Measurements from ENCODE around the gene PTBP2.

PTBP2 gene

GRCh38 chr1:96684744-96685143 is 36.8 kb upstream of the PTBP2 start:
- no peaks in the 10 kb centered on the region for H3K4me1 ChIP-seq (ENCODE audit: low read length)
- H3K27me3 ChIP-seq (ENCODE audit: low read depth, low read length) = no peaks in the 10 kb centered on the region
- no peaks in the 10 kb centered on the region for H3K79me2 ChIP-seq (ENCODE audit: low read length)
- no peak overlapping the region for H2AFZ ChIP-seq (ENCODE audit: low read depth, low read length)
- no peak overlapping the region for H3K9ac ChIP-seq (ENCODE audit: low read length)
- no peak overlapping the region for H3K4me3 ChIP-seq (ENCODE audit: low read length)
- no peaks in the 10 kb centered on the region for H3K36me3 ChIP-seq (replicated peaks; ENCODE audit: low read depth, low read length)
- no peak overlapping the region for H3K27ac ChIP-seq (ENCODE audit: low read length)
- no peaks in the 10 kb centered on the region for H3K9me3 ChIP-seq (ENCODE audit: insufficient read depth, low read length)
- TF ChIP-seq EZH2phosphoT487 (IDR thresholded peaks at IDR 0.05; ENCODE audit: low read depth) (no peak), CTCF (IDR thresholded peaks at IDR 0.05; ENCODE audit: low read depth, low read length) (no peak)
- no peaks in the 10 kb centered on the region for H4K20me1 ChIP-seq (ENCODE audit: insufficient read depth, low read length)
- no peak overlapping the region for H3K4me2 ChIP-seq (ENCODE audit: low read length)

DNA sequence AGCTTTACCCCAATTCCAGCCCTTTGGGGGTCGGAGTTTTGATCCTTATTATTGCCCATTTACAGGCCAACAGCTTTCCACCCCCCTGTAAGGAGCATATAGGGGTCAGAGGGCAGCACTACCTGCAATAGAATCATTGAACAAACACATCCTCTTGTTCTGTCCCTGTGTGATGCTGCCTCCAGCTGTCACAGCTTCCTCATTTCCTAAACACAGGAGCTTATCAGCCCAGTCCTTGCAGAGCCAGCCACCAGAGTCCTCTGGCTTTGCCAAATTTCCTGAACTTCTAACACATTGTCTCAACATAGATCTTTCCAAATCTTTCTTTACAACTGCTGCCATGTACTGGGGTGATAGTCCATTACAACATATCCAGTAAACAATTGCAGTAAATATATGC is 32.8 kb upstream of the PTBP2 start:
- no peaks in the 10 kb centered on the region for H4K20me1 ChIP-seq (ENCODE audit: insufficient read depth, low read length)
- H3K79me2 ChIP-seq (ENCODE audit: low read length) = no peaks in the 10 kb centered on the region
- H2AFZ ChIP-seq (ENCODE audit: low read depth, low read length) = no peak overlapping the region
- no peak overlapping the region for H3K27ac ChIP-seq (ENCODE audit: low read length)
- H3K4me1 ChIP-seq (ENCODE audit: low read length) = no peaks in the 10 kb centered on the region
- no peak for TF ChIP-seq CTCF (IDR thresholded peaks at IDR 0.05; ENCODE audit: low read depth, low read length)
- TF ChIP-seq EZH2phosphoT487 (IDR thresholded peaks at IDR 0.05; ENCODE audit: low read depth) = no peak
- no peak overlapping the region for H3K4me2 ChIP-seq (ENCODE audit: low read length)
- no peak overlapping the region for H3K4me3 ChIP-seq (ENCODE audit: low read length)
- no peaks in the 10 kb centered on the region for H3K27me3 ChIP-seq (ENCODE audit: low read depth, low read length)
- no peak overlapping the region for H3K9ac ChIP-seq (ENCODE audit: low read length)
- H3K9me3 ChIP-seq (ENCODE audit: insufficient read depth, low read length) = no peaks in the 10 kb centered on the region
- no peaks in the 10 kb centered on the region for H3K36me3 ChIP-seq (replicated peaks; ENCODE audit: low read depth, low read length)

GRCh38 chr1:96695954-96696353 is 25.6 kb upstream of the PTBP2 start:
- TF ChIP-seq EZH2phosphoT487 (IDR thresholded peaks at IDR 0.05; ENCODE audit: low read depth) (no peak), CTCF (IDR thresholded peaks at IDR 0.05; ENCODE audit: low read depth, low read length) (no peak)
- Histone ChIP-seq H3K4me3 (ENCODE audit: low read length) (no peak overlapping the region), H3K4me2 (ENCODE audit: low read length) (no peak overlapping the region), H3K9ac (ENCODE audit: low read length) (no peak overlapping the region), H2AFZ (ENCODE audit: low read depth, low read length) (no peak overlapping the region), H4K20me1 (ENCODE audit: insufficient read depth, low read length) (no peaks in the 10 kb centered on the region), H3K4me1 (ENCODE audit: low read length) (no peaks in the 10 kb centered on the region), H3K27ac (ENCODE audit: low read length) (no peak overlapping the region), H3K36me3 (replicated peaks; ENCODE audit: low read depth, low read length) (no peaks in the 10 kb centered on the region), H3K27me3 (ENCODE audit: low read depth, low read length) (no peaks in the 10 kb centered on the region), H3K9me3 (ENCODE audit: insufficient read depth, low read length) (no peaks in the 10 kb centered on the region), H3K79me2 (ENCODE audit: low read length) (no peaks in the 10 kb centered on the region)

GRCh38 chr1:96698342-96698983 is 23.1 kb upstream of the PTBP2 start:
- Histone ChIP-seq H3K79me2 (ENCODE audit: low read length) (no peaks in the 10 kb centered on the region), H3K4me3 (ENCODE audit: low read length) (no peak overlapping the region), H3K4me2 (ENCODE audit: low read length) (no peak overlapping the region), H3K36me3 (replicated peaks; ENCODE audit: low read depth, low read length) (no peaks in the 10 kb centered on the region), H3K27ac (ENCODE audit: low read length) (no peak overlapping the region), H3K27me3 (ENCODE audit: low read depth, low read length) (no peaks in the 10 kb centered on the region), H2AFZ (ENCODE audit: low read depth, low read length) (no peak overlapping the region), H3K9ac (ENCODE audit: low read length) (no peak overlapping the region), H4K20me1 (ENCODE audit: insufficient read depth, low read length) (no peaks in the 10 kb centered on the region), H3K4me1 (ENCODE audit: low read length) (no peaks in the 10 kb centered on the region), H3K9me3 (ENCODE audit: insufficient read depth, low read length) (no peaks in the 10 kb centered on the region)
- TF ChIP-seq EZH2phosphoT487 (IDR thresholded peaks at IDR 0.05; ENCODE audit: low read depth) (no peak), CTCF (IDR thresholded peaks at IDR 0.05; ENCODE audit: low read depth, low read length) (no peak)

All from OCI-LY3 (cell line).